Measurements from ENCODE around the gene CST11.

DNA sequence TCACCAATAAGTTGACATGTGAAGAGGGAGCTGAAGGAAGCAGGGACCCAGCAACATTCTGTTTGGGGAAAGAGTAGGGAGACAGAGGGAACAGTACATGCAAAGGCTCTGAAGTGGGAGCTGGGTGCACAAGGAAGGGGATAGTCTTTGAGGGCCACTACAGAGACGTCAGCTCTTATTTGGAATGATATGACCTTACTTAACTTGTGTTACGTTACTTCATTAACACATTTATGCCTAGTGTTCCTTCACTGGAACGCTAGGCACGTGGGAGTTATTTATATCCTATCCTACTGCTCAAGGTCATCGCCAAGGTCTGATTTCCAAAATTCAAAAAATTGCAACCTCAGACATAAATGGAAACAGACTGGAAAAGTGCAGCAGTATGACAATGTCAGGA, 51.6 kb downstream of the CST11 start:
- TF ChIP-seq, protein P1, sequence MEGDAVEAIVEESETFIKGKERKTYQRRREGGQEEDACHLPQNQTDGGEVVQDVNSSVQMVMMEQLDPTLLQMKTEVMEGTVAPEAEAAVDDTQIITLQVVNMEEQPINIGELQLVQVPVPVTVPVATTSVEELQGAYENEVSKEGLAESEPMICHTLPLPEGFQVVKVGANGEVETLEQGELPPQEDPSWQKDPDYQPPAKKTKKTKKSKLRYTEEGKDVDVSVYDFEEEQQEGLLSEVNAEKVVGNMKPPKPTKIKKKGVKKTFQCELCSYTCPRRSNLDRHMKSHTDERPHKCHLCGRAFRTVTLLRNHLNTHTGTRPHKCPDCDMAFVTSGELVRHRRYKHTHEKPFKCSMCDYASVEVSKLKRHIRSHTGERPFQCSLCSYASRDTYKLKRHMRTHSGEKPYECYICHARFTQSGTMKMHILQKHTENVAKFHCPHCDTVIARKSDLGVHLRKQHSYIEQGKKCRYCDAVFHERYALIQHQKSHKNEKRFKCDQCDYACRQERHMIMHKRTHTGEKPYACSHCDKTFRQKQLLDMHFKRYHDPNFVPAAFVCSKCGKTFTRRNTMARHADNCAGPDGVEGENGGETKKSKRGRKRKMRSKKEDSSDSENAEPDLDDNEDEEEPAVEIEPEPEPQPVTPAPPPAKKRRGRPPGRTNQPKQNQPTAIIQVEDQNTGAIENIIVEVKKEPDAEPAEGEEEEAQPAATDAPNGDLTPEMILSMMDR (conservative IDR thresholded peaks at IDR 0.05; ENCODE audit: low read length) = no peak
- no peak for TF ChIP-seq EZH2phosphoT487 (IDR thresholded peaks at IDR 0.05; ENCODE audit: borderline replicate concordance)
